Esophagus (tissue), 2 donors: ENCODE data around the gene MLH3. TPM values are rescaled to one million over a fixed set of nuclear protein-coding genes. Genes with fewer than 3 reads are reported as not detected.

Source experiments
- H3K27ac ChIP-seq, 2 donors: one replicate each; pipeline ENCODE4 v1.5.1; 2013; ENCODE audit warnings: low read depth in 2 of 2, mild to moderate bottlenecking in 2 of 2, inconsistent platforms in 1 of 2, low read length in 1 of 2, moderate library complexity in 1 of 2
- H3K27me3 ChIP-seq, 2 donors: one replicate each; pipeline ENCODE4 v1.6.1; 2013; ENCODE audit warnings: low read length in 2 of 2, control low read depth in 1 of 2, mild to moderate bottlenecking in 1 of 2; ENCODE audit not compliant: insufficient read depth in 2 of 2, control insufficient read depth in 1 of 2
- H3K36me3 ChIP-seq, 2 donors: one replicate each; pipeline ENCODE4 v1.6.1; 2013; ENCODE audit warnings: low read length in 1 of 2; ENCODE audit not compliant: control insufficient read depth in 2 of 2, insufficient read depth in 2 of 2
- H3K4me1 ChIP-seq, 2 donors: one replicate each; pipeline ENCODE4 v1.6.1; 2013; ENCODE audit warnings: low read length in 1 of 2; ENCODE audit not compliant: control insufficient read depth in 2 of 2, insufficient read depth in 2 of 2
- H3K4me3 ChIP-seq, 2 donors: one replicate each; pipeline ENCODE4 v1.5.1; 2013; ENCODE audit warnings: low read length in 2 of 2, mild to moderate bottlenecking in 2 of 2, low read depth in 1 of 2, moderate library complexity in 1 of 2
- H3K9me3 ChIP-seq, 2 donors: one replicate each; pipeline ENCODE4 v1.6.1; 2013; ENCODE audit warnings: mild to moderate bottlenecking in 2 of 2, low read depth in 1 of 2, low read length in 1 of 2, moderate library complexity in 1 of 2; ENCODE audit not compliant: control insufficient read depth in 2 of 2, insufficient read depth in 1 of 2
- WGBS, 2 donors: extraction: QIAGEN DNeasy Blood & Tissue Kit; methylation state at CpG; one replicate each; pipeline ENCODE4 v1.1.7; 2013; 5-methylcytosine and 5-hydroxymethylcytosine counted together
- polyA plus RNA-seq, 2 donors: library from polyadenylated mRNA; stranded (reverse); fragments of 200-250 nt; gene quantifications; one replicate each; pipeline ENCODE4 v1.2.3, GENCODE V29; 2013
- donor health status: healthy with polysubstance abuse.
- donor health status: Bipolar disorder and iron deficiency.

MLH3 gene
- polyA plus RNA-seq, 2 donors: 8.0 to 9.0 TPM

DNA sequence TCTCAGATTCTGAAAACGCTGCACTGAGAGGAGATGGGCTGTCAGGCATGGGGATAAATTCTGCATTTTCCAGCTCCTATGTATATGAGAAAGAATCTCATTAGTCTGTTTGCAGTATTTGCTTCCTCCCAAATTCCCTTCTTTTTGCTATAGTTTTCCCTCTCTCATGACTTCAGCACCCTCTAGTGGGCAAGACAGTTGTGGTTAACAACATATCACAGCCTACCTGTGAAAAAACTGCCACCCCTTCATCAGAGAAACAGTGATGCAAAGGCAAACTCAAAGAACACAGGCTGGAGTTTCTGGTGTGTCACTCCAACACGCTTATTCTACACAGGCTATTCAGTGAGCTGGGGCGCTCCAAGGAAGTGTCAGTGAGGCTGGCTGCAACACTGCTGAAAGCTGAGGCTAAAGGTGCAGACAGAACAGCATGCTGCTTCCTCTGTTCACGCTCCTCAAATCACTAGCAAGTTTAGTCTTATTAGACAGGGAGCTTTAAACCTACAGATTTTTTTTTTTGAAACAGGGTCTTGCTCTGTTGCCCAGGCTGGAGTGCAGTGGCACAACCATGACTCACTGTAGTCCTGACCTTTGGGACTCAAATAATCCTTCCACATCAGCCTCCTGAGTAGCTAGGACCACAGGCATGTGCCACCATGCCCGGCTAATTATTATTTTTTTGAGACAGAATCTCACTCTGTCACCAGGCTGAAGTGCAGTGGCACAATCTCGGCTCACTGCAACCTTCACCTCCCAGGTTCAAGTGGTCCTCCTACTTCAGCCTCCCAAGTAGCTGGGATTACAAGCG, 37.5 kb upstream of the MLH3 start:
- Histone ChIP-seq H3K9me3 (no peaks in the 10 kb centered on the region), H3K27me3 (no peaks in the 10 kb centered on the region), H3K27ac (no peak overlapping the region), H3K36me3 (peaks cover 10 to 14% of the 10 kb centered on the region in 2 donors), H3K4me1 (no peaks in the 10 kb centered on the region), H3K4me3 (no peak overlapping the region)
- WGBS, 2 donors: 64 to 66% methylated on average over 7 of the region's 7 CpGs

DNA sequence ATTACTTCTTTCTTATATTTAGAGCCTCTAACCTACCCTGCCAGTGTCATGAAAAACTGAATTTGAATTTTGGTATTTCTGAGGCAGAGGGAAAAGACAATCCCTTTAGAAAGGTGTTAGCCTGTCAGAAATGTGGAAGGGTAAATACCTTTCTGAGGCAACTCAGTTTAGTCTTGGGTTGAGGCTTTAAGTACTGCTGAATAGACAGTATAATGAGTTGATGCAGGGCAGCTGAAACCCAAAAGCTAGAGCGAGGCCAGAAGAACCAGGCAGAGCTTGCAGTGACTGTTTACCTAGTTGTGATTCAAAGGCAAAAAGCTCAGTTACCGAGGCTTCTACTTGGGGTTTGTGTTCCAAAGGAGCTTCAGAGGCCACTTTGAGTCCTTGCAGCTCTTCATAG, 36.9 kb upstream of the MLH3 start:
- Histone ChIP-seq H3K27ac (no peak overlapping the region), H3K27me3 (no peaks in the 10 kb centered on the region), H3K36me3 (peaks cover 10 to 15% of the 10 kb centered on the region in 2 donors), H3K4me3 (no peak overlapping the region), H3K4me1 (no peaks in the 10 kb centered on the region), H3K9me3 (no peaks in the 10 kb centered on the region)
- 77 to 78% methylated on average over 2 of the region's 2 CpGs for WGBS, 2 donors

- H3K36me3 ChIP-seq: peaks cover 10 to 13% of the 10 kb centered on the region in 2 donors
- H3K27me3 ChIP-seq: no peaks in the 10 kb centered on the region
- no peak overlapping the region for H3K27ac ChIP-seq
- H3K4me3 ChIP-seq: no peak overlapping the region
- WGBS, 2 donors: 39 to 40% methylated on average over 5 of the region's 5 CpGs
- no peaks in the 10 kb centered on the region for H3K9me3 ChIP-seq
- H3K4me1 ChIP-seq: no peaks in the 10 kb centered on the region
Observed at GRCh38 chr14:75084513-75084912, 33.2 kb upstream of the MLH3 start.

GRCh38 chr14:75083271-75083670, 32.0 kb upstream of the MLH3 start:
- WGBS, 2 donors: 52 to 83% methylated on average over 1 of the region's 1 CpG
- Histone ChIP-seq H3K27me3 (no peaks in the 10 kb centered on the region), H3K4me3 (no peak overlapping the region), H3K27ac (no peak overlapping the region), H3K36me3 (peaks cover 9 to 13% of the 10 kb centered on the region in 2 donors), H3K4me1 (no peaks in the 10 kb centered on the region), H3K9me3 (no peaks in the 10 kb centered on the region)

DNA sequence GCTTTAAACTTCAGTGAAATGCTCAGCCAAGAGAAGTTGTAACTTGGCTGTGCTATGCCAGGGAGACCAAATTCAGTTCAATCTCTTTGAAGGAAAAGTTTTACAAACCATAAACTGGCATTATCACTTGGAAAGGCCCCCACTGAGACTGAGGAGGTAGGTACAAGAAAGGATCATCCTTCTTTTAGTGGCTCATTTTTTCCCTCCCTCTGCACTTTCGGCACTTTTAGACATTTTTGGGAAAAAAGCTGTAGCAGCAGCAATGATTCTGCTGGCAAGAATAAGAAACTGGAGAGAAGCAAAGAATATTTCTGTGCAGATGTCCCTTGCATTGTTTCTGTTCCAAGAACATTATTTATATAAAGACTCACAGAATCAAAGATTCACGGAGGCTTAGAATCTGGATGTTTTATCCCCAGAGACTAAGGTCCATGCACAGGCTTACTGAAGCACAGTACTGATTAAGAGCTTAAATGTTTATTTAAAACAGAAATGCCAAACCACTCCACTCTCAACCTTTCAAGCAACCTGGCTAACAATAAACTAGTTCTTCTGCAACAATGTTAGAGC, 30.5 kb upstream of the MLH3 start:
- no peaks in the 10 kb centered on the region for H3K9me3 ChIP-seq
- H3K36me3 ChIP-seq: peaks cover 6 to 10% of the 10 kb centered on the region in 2 donors
- H3K27me3 ChIP-seq: no peaks in the 10 kb centered on the region
- H3K4me1 ChIP-seq: no peaks in the 10 kb centered on the region
- no peak overlapping the region for H3K4me3 ChIP-seq
- no peak overlapping the region for H3K27ac ChIP-seq
- WGBS, 2 donors: 56 to 66% methylated on average over 2 of the region's 2 CpGs

GRCh38 chr14:75079521-75079920, 28.3 kb upstream of the MLH3 start:
- no peaks in the 10 kb centered on the region for H3K9me3 ChIP-seq
- H3K27ac ChIP-seq: peak overlapping the region in 1 of 2 donors; percentile 1
- peaks cover 3 to 7% of the 10 kb centered on the region in 2 donors for H3K36me3 ChIP-seq
- no peak overlapping the region for H3K4me3 ChIP-seq
- H3K27me3 ChIP-seq: no peaks in the 10 kb centered on the region
- no peaks in the 10 kb centered on the region for H3K4me1 ChIP-seq
- 34 to 62% methylated on average over 4 of the region's 4 CpGs for whole genome bisulfite sequencing, 2 donors

GRCh38 chr14:75077794-75078193, 26.5 kb upstream of the MLH3 start:
- no peaks in the 10 kb centered on the region for H3K27me3 ChIP-seq
- no peak overlapping the region for H3K27ac ChIP-seq
- no peaks in the 10 kb centered on the region for H3K4me1 ChIP-seq
- no peaks in the 10 kb centered on the region for H3K36me3 ChIP-seq
- no peaks in the 10 kb centered on the region for H3K9me3 ChIP-seq
- H3K4me3 ChIP-seq: no peak overlapping the region

DNA sequence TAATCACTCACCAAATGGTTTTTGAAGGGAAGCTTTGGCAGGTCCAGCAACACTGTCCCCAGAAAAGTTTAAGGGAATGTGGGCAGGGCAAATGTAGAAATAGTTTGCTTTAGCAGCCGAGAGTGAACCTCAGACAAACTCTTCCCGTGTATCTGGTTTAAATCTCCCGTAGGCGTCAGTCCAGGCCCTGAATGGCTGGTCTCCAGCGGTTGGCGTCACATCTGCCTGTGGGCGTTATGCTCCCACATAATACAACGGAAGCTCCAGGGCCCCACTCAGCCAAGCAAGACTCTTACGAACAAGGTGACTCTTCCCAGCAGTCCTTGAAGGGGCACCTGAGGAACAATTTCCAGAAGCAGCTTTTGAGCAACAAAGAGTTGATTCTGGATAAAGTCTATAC, 19.1 kb upstream of the MLH3 start:
- no peaks in the 10 kb centered on the region for H3K9me3 ChIP-seq
- WGBS, 2 donors: 34 to 37% methylated on average over 9 of the region's 9 CpGs
- H3K4me3 ChIP-seq: no peak overlapping the region
- no peaks in the 10 kb centered on the region for H3K36me3 ChIP-seq
- no peaks in the 10 kb centered on the region for H3K27me3 ChIP-seq
- peaks cover 0 to 12% of the 10 kb centered on the region in 2 donors for H3K4me1 ChIP-seq
- H3K27ac ChIP-seq: peak overlapping the region; percentile 86 to 93

GRCh38 chr14:75069811-75070145, 18.5 kb upstream of the MLH3 start:
- Histone ChIP-seq H3K9me3 (no peaks in the 10 kb centered on the region), H3K4me1 (peaks cover 0 to 12% of the 10 kb centered on the region in 2 donors), H3K4me3 (peak overlapping the region; percentile 16 to 51), H3K27me3 (no peaks in the 10 kb centered on the region), H3K36me3 (no peaks in the 10 kb centered on the region), H3K27ac (peak overlapping the region; percentile 86 to 93)
- 21 to 22% methylated on average over 12 of the region's 12 CpGs for WGBS, 2 donors
